NOMO-1 treated with DMSO at 0.1 percent for 48 hours (cell line): ENCODE measurements around the gene RNF112.

Experiments
- DNase-seq: peaks from one replicate; lab custom pipeline; 2025; ENCODE audit not compliant: unreplicated experiment; lab: John Stamatoyannopoulos, UW

Gene RNF112

DNA sequence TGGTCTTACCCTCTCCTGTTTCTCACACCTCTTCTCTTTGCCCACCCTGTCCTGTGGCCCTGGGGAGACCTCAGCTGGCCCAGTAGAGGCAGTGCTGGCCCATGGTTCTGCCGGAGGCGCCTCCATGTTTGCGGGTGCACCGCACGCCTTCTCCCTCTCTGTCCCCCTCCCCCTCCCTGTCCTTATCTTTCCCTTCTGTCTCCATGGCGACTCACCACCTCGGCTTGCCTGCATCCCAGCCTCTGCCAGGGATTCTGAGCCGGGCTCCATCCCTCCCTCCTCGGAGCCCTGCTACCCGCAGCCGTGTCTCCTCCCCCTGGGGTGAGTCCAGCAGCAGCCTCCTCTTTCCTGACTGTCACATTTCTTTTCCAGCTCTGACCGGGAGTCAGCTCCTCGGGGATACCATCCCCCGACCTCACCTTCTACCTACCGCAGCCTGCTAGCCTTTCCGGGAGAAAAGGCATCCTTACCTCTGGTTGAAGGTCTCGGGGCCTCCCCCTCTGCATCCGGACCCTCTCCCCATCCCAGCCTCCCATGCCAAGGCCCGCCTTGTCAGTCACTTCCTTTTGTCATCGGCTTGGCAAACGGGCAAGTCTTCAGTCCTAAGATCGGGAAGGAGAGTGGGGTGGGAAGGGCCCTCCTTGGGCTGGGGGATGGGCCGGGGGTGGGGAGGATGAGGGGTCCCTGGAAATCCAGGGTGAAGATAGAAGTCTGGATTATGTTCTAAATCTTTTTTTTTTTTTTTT is at the start of gene RNF112:
TSS of gene RNF112 (plus strand) at position 358 of the 746 bp plus-strand sequence. CDS start at position 535, 177 bp downstream.
- DNase-seq = no peak

DNA sequence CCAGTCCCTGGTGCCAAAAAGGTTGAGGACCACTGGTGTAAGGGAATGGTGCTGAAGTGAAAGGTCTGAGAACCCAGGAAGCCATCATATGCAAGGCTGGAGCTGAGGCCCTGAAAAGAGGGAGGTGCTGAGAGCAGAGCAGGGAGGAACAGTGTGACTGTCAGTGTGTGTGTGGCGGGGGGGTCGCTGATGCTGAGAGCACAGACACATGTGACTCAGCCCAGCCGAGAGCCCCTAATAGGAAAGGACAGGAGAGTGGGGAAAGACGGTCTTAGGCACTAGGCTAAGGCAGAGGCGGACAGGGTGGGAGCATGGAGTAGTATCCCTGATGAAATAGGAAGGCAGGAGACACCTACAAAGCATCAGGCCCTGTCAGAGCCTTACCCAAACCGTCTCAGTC is 49.7 kb upstream of the RNF112 start:
- DNase-seq = no peak

DNA sequence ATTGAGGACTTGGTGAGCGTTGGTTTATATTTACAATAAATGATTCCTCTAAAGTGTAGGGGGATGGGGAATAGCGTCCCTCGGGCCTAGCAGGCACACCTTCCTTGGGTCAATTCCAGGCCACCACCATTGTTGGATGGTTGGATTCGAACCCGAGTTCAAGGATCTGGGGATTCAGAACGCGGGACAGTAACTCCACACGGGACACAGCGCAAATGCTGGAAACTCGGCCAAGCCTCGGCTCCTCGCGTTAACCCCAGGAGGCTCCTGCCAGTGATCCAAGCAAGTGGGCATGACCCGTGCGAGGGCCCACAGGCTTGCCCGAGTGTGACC is 49.1 kb upstream of the RNF112 start:
- DNase-seq = no peak

- peak; percentile 81 for DNase-seq
Measured at GRCh38 chr17:19362277-19363113, 48.5 kb upstream of the RNF112 start, which contains the start of gene B9D1. Gene B9D1 (minus strand): TSS chr17:19362723. CDS start chr17:19362569, 154 bp downstream.

DNA sequence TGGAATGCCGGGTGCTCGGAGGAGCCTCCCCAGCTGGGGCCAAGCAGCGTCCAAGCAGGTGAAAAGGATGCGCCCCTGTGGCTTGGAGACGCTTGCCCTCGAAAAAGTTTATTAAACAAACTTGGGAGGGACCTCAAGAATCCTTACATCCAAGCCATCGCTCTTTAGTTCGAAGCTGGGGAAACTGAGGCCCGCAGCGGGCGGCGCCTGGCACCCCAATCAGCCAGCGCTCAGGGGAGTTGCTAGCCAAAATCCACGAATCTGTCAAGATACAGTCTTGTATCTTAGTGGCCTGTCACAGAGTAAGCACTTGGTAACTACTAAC is 48.0 kb upstream of the RNF112 start:
- no peak for DNase-seq

- DNase-seq = no peak
Measured at GRCh38 chr17:19363460-19364035, 47.5 kb upstream of the RNF112 start.

GRCh38 chr17:19364699-19365498 is 46.1 kb upstream of the RNF112 start:
- no peak for DNase-seq

DNA sequence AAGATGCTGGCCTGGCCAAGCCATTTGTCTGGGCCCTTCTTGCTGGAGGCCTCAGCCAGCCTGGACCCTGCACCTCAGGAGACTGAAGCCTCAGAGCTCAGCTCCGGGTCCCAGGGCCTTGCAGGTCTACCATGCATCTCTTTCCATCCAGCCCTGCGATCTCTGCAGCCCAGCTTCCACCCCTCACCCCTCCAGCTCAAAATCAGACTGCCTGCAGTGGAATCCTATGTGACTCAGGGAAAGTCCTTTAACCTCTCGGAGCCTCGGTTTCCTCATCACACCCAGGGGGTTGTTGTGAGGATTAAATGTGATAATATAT is 45.6 kb upstream of the RNF112 start:
- no peak for DNase-seq

GRCh38 chr17:19365833-19366636 is 45.0 kb upstream of the RNF112 start:
- no peak for DNase-seq

- no peak for DNase-seq
Measured at GRCh38 chr17:19366637-19366972, 44.4 kb upstream of the RNF112 start.

- DNase-seq = no peak
Measured at GRCh38 chr17:19368229-19368628, 42.8 kb upstream of the RNF112 start.

- no peak for DNase-seq
Measured at GRCh38 chr17:19369107-19369778, 41.8 kb upstream of the RNF112 start.

DNA sequence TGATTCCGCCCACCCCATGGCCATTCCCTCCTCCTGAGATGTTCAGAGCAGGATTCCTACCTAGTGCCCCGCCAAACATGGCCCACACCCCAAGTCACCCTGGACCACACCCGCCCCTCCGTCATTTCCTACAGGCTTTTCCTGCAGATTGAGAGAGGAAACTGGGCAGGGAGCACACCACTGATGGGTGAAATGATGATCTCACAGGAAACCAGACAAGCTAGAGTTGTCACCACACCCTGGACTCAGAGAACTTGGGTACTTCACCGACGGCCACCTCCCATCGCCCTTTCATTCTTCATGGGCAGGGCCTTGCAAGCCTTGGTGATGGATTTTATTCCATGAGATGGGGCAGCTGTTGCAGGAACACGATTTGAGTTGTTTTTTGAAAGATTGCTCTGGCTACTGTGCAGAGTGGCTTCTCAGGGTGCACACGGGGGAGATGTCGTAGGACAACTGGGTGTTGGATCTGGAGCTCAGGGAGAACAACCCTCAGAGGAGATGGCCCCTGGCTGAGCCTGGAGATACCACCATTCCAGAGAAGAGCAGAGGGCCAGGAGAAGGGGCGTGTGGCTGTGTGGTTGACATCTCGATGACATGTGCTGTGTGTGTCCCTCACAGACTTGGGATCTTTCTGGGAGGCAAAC is 41.1 kb upstream of the RNF112 start:
- no peak for DNase-seq

- no peak for DNase-seq
Measured at GRCh38 chr17:19370493-19370960, 40.5 kb upstream of the RNF112 start.

- no peak for DNase-seq
Measured at GRCh38 chr17:19371259-19372010, 39.6 kb upstream of the RNF112 start.

DNA sequence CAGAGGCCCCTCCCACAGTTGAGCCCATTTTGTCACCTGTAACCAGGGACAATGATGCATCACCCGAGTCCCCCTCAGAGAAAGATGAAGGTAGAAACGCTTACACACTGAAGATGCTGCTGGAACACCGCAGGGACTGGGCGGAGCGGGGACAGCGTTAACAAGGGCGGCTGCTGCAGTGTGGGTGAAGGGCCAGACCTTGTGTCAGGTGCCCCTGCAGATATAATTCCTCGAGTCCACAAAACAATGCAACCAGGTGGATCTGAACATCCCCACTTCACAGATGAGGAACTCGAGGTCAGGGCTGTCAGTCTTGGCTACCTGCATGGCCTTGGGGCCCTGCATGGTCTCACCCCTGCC is 39.0 kb upstream of the RNF112 start:
- no peak for DNase-seq

- no peak for DNase-seq
Measured at GRCh38 chr17:19372439-19372838, 38.6 kb upstream of the RNF112 start.

- DNase-seq = peak; percentile 54
Measured at GRCh38 chr17:19372866-19373504, 38.0 kb upstream of the RNF112 start.
